Neuron (in vitro differentiated cells): ENCODE results near the gene COX6B2.

ENCODE experiments used
- H2AFZ ChIP-seq: one replicate; pipeline ENCODE4 v1.6.1; 2013; ENCODE audit warnings: low read depth, mild to moderate bottlenecking, inconsistent platforms, low read length, moderate library complexity
- H3K27me3 ChIP-seq: one replicate; pipeline ENCODE4 v1.6.1; 2013; ENCODE audit warnings: low read length; ENCODE audit not compliant: insufficient read depth
- H3K36me3 ChIP-seq: one replicate; pipeline ENCODE4 v1.6.1; 2013; ENCODE audit warnings: low read length; ENCODE audit not compliant: insufficient read depth
- H3K4me1 ChIP-seq: one replicate; pipeline ENCODE4 v1.6.1; 2013; ENCODE audit warnings: low read length; ENCODE audit not compliant: insufficient read depth
- H3K4me3 ChIP-seq: 2 replicates; pipeline ENCODE4 v1.5.1; 2013; ENCODE audit warnings: mild to moderate bottlenecking, low read length, moderate library complexity
- H3K9me3 ChIP-seq: one replicate; pipeline ENCODE4 v1.6.1; 2013; ENCODE audit warnings: low read length

COX6B2 gene

DNA sequence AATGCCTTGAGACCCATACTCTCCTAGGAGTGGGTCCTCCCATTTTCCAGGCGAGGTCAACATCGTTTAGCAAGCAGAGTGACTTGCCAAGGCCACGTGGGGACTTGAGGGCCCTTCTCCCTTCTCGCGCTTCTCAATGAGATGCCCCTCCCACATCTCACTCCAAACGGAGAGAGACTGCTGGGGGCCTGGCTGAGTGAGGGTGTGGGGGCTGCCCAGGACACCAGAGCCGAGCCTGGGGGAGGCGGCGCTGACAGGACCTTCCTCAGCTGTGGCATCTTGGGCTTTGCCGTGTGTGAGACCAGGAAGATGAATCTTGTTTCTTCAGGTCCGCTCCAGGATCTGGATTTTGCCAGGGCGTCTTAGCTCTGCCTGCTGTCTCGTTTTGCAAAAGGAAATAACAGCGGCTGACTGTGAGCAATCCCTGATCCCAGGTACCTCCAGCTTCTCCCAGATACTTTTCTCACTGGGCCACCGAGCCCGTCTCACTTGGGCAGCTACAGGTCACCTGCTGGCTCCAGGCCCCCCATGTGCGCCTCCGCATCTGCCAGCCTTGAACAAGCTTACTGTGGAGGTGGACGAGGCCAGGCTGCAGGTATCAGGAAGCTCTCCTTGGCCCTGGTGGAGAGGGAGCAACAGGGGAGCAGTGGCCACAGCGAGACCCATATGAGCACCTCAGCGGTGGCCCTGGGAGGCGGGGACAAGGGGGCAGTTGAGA, 6.0 kb downstream of the COX6B2 start:
- H3K4me3 ChIP-seq, result no peak overlapping the region
- H3K27me3 ChIP-seq, result peaks cover 21% of the 10 kb centered on the region
- H3K9me3 ChIP-seq, result peaks cover 3% of the 10 kb centered on the region
- no peak overlapping the region for H2AFZ ChIP-seq
- H3K36me3 ChIP-seq, result peaks cover 24% of the 10 kb centered on the region
- peaks cover 10% of the 10 kb centered on the region for H3K4me1 ChIP-seq

DNA sequence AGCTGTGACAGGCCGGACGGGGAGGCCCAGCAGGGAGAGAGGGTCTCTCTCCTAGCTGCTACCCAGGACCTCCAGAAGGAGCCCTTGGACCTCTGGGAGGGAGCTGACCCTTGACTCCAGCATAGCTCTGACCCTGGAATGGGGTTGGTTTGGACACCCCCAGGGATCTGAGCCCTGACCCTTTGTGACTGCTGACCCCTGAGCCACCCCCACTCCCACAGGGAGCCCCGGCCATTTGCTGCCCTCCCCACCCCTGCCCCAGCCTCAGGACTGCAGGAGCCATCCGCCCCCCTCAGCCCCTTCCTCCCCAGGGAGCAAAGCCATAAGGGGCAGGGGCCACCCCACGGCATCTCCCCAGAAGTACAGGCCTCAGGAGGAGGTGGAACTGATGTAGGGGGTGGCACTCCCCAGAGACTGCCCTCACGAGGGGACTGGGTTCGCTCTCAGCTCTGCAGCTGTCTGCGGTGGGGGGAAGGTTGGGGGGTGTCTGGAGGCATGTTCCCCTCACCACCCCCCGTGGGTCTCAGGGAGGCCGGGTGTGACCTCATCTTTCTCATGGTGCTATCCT, 7.0 kb downstream of the COX6B2 start:
- Histone ChIP-seq H2AFZ (no peak overlapping the region), H3K4me3 (no peak overlapping the region), H3K4me1 (peaks cover 6% of the 10 kb centered on the region), H3K27me3 (peaks cover 11% of the 10 kb centered on the region), H3K36me3 (peaks cover 33% of the 10 kb centered on the region), H3K9me3 (peaks cover 3% of the 10 kb centered on the region)

DNA sequence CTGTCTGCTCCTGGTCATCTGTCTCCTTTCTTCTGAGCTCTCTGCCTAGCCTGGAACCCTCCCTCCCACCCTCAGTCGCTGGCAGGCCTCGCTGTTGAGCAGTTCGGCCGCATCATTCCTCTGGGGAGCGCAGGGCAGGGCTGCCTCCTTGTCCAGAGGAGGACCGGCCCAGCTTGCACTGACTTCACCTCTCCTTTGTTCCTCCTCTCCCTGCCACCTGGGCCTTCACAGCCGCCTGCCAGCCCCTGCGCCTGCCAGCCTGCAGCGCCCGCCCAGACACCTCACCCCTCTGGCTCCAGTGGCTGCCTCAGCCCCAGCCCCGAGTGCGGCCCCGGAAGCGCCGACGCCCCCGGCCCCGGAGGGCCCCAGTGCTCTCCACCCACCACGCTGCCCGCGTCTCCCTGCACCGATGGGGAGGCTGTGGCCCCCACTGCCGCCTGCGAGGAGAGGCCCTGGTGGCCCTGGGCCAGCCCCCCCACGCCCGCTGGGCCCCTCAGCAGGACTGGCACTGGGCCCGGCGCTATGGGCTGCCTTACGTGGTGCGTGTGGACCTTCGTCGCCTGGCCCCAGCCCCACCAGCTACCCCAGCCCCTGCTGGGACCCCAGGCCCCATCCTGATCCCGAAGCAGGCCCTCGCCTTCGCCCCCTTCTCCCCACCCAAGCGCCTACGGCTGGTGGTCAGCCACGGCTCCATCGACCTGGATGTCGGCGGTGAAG, 7.6 kb downstream of the COX6B2 start:
- H2AFZ ChIP-seq, result no peak overlapping the region
- no peaks in the 10 kb centered on the region for H3K9me3 ChIP-seq
- peaks cover 33% of the 10 kb centered on the region for H3K36me3 ChIP-seq
- H3K27me3 ChIP-seq, result peaks cover 5% of the 10 kb centered on the region
- no peak overlapping the region for H3K4me3 ChIP-seq
- H3K4me1 ChIP-seq, result peaks cover 7% of the 10 kb centered on the region

DNA sequence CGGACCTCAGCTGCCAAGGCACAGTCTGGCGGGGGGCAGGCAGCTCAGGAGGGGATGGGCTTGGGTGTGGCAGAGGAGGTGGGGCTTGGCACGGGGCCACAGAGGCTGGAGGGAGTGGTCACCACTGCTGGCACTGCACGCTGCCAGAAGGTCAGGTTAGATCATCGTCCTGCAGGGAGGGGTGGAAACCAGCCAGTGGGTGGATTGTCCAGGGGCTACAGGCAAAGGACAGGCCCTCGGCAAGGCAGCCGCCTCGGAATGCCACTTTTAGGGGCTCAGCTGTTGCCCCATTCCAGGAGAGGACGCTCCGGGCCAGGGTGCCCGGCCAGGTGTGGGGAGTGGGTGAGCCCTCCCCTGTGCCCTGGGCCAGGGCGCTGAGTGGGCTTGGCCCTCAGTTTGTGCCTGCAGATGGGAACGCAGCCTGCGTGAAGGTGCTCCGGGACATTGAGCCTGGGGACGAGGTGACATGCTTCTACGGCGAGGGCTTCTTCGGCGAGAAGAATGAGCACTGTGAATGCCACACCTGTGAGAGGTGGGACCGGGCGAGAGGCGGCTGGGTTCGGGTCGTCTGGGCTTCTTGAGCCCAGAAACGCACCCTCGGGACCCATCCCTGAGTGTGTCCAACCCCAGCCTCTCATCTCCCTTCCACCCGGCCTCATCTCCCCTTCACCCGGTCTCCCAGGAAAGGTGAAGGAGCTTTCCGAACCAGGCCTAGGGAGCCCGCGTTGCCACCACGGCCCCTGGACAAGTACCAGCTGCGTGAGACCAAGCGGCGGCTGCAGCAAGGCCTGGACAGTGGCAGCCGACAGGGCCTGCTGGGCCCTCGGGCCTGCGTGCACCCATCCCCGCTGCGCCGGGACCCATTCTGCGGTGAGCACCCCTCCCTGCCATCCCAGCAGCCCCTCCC, 8.4 kb downstream of the COX6B2 start:
- Histone ChIP-seq H3K4me3 (no peak overlapping the region), H3K27me3 (no peaks in the 10 kb centered on the region), H2AFZ (no peak overlapping the region), H3K4me1 (peaks cover 13% of the 10 kb centered on the region), H3K9me3 (no peaks in the 10 kb centered on the region), H3K36me3 (peaks cover 33% of the 10 kb centered on the region)

DNA sequence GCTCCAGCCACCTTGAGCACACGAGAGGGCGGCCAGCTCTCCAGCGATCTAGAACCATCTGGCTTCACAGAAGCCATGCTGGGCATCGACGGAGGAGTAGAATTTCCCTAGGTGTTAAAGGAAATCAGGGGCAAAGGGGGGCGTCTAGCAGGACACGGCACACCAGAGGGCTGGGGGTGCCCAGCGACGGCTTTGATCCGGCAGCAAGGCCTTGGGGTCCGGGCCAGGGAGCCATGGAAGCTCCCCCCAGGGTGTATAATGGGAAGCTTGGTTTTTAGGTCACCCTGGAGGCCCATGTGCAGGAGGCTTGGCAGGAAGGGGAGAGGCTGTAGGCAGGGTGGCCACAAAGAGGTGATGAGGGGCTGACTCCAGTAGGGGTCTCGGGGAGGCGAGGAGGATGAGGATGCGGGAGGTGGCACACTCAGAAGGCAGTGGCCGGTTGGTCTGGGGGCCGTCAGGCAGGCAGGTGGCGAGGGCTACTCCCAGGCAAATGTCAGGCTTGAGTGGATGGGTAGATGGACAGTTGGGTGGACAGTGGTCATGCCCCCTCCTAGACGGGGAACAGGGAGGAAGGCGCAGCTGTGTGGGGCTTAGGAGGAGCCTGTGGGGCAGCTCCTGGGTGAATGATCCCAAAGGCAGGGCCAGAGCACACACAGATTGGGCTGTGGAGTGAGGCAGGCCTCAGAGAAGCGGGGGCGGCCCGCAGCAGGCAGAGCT, 9.3 kb downstream of the COX6B2 start:
- Histone ChIP-seq H3K4me1 (peaks cover 13% of the 10 kb centered on the region), H3K9me3 (no peaks in the 10 kb centered on the region), H3K27me3 (no peaks in the 10 kb centered on the region), H3K4me3 (no peak overlapping the region), H2AFZ (no peak overlapping the region), H3K36me3 (peaks cover 33% of the 10 kb centered on the region)

DNA sequence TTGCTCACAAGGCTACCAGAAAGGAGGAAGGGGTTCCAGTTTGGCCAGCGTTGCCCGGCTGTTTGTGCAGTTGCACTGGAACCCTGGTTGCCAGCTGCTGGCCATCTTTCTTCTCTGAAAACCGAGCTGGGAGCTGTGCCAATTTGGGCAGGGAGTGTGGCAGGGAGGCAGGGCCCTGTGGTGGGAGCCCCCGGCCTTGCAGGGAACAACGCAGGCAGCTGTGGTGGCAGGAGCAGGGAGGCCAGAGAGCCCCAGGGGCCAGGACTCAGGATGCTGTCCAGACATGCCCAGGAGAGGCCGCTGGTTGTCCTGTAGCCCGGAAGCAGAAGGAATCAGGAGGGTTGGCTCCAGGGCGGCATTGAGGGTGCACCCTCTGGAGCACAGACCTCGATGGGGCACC, 10.1 kb downstream of the COX6B2 start:
- H3K4me3 ChIP-seq, result no peak overlapping the region
- H3K27me3 ChIP-seq, result no peaks in the 10 kb centered on the region
- H3K36me3 ChIP-seq, result peaks cover 33% of the 10 kb centered on the region
- no peaks in the 10 kb centered on the region for H3K9me3 ChIP-seq
- H2AFZ ChIP-seq, result no peak overlapping the region
- H3K4me1 ChIP-seq, result peaks cover 13% of the 10 kb centered on the region

DNA sequence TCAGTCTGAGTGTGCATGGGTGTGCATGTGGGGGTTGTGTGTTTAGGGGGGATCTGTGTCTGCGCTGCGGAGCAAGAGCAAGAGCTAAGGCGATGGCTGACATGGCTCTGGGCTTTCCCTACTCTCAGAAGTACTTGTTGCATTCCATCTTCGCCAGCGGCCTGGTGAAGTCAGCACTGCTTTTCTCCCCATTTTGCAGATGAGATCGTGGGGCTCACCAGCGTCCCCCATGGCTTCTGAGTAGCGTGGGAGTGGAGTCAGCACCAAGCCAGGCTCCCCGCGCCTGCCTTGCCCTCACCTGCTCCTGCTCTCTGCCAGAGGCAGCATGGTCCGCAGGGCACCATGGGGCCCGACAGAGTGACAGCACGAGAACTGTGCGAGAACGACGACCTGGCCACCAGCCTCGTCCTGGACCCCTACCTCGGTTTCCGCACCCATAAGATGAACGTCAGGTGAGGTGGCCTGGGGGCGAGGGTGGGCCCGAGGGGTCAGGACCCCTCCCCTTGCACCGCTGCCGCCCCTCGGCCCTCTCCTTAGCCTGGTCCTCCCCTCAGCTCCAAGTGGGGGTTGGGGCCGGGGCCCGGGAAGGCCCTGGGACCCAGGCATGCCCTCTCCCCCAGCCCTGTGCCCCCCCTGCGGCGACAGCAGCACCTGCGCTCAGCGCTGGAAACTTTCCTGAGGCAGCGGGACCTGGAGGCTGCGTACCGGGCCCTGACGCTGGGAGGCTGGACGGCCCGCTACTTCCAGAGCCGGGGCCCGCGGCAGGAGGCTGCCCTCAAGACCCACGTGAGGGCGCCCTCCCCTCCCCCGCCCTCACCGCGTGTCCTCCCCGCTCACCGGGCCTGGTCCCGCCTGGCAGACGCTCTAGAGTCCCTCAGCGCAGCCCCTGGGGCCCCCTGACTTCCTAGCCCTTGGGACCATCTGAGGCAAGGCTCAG, 12.7 kb downstream of the COX6B2 start:
- Histone ChIP-seq H2AFZ (no peak overlapping the region), H3K4me1 (peaks cover 13% of the 10 kb centered on the region), H3K36me3 (peaks cover 30% of the 10 kb centered on the region), H3K27me3 (no peaks in the 10 kb centered on the region), H3K9me3 (no peaks in the 10 kb centered on the region), H3K4me3 (peak overlapping the region; percentile 22)

DNA sequence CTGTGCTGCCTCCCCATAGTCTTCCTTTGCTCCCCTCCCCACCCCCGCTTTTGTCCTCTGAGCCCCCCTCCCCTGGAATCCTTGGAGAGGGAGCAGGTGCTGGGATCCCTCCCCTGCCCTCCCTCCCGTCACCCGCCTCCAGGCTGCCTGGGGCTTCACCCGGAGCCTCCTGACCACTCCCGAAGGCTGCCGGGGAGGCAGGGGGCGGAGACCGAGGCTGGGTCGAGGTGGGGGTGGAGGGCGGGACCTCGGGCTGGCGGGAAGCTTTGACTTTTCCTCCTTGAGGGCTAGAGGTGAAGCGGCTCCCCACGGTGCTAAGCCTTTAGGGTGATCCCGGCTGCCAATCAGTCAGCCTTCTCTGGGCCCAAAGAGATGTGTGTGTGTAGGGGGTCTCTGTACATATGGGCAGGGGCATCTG, 13.3 kb downstream of the COX6B2 start:
- Histone ChIP-seq H3K36me3 (peaks cover 25% of the 10 kb centered on the region), H3K9me3 (no peaks in the 10 kb centered on the region), H3K4me3 (peak overlapping the region; percentile 57), H2AFZ (no peak overlapping the region), H3K4me1 (peaks cover 13% of the 10 kb centered on the region), H3K27me3 (no peaks in the 10 kb centered on the region)

DNA sequence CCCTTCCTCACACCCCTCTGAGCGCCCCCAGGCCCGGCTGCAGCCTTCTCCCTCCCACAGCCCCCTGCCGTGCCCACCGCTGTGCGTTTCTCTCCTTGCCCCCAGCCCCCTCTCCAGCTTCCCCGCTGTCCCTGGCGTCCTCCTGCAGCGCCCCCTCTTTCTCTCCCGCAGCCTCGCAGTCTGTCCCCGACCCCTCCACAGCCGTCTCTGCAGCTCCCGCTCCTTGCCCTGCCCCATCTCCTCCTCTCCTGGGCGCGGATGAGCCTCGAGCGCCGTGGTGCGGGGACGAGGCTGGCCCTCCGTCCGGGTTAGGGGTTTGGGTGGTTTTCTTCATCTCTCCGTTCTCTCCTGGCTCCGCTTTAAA, 13.8 kb downstream of the COX6B2 start:
- Histone ChIP-seq H3K27me3 (no peaks in the 10 kb centered on the region), H3K4me3 (peak overlapping the region; percentile 57), H3K36me3 (peaks cover 25% of the 10 kb centered on the region), H3K9me3 (no peaks in the 10 kb centered on the region), H3K4me1 (peaks cover 13% of the 10 kb centered on the region), H2AFZ (no peak overlapping the region)

DNA sequence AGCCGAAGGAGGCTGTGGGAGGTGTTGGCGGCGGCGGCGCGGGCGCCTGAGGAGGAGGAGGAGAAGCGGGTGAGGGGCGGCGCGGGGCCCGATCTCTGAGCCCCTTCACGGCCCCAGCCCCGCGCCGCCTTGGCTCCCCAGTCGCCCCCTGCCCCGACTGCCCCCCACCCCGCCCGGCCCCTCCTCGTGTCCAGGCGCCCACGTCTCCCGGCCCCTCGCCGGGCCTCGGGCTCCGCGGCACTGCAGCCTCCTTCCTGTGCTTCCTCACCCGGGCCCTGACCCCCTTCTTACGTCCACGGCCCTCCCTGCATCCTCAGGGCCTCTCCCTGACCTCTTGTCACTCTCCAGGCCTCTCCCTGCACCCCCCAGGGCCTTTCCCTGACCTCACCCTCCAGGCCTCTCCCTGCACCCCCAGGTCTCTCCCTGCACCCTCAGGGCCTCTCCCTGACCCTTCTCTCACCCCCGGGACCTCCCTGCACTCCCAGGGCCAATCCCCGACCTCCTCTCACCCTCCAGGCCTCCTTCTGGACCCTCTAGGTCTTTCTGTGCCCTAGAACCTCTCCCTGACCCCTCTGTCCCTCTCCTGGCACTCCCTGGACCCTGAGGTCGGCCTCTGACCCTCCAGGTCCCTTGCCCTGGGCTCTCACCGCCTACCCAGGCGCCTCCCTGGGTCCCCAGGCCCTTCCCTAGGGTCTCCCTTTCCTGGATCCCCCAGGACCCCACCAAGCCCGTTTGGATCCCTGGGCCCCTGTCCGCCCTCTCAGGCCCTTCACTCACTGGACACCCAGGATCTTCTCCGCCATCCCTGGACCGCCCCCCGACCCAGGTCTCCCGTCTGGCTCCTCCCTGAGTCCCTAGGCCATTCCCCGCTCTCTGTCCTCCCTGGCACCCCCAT, 14.4 kb downstream of the COX6B2 start:
- H3K4me1 ChIP-seq, result peaks cover 13% of the 10 kb centered on the region
- H3K9me3 ChIP-seq, result no peaks in the 10 kb centered on the region
- peaks cover 18% of the 10 kb centered on the region for H3K36me3 ChIP-seq
- no peak overlapping the region for H2AFZ ChIP-seq
- H3K4me3 ChIP-seq, result peak overlapping the region; percentile 57
- no peaks in the 10 kb centered on the region for H3K27me3 ChIP-seq
